Measurements from ENCODE around the gene FAM170B.

The FAM170B gene

DNA sequence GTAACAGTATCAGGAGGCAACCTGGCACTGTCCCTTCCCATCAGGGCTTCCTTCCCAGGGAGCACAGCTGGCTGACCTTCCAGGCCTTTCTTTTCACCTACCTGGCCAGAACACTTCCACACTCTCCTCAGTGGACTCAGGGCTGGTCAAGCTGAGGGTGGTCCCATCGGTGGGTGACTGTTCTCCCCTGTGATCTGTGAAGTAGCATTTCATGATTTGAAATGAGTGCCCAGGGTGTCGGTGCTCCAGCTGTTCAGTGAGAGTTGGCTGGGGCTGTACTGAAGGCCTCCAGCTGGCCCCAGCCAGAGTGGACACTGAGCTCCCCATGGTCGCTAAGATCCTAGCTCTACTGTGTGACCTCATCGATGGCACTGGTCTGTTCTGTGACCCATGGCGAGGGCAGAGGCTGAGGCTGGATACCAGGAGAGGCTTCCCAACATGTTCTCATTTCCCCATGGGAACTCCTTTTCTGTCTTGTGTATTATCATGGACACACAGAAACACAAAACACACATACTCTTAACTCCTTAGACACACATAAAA, at the start of gene FAM170B:
FAM170B (minus strand) TSS at position 316 of the 543 bp plus-strand sequence; CDS start at position 213, 103 bp downstream.
- DNase-seq (ENCODE audit: low read depth in 2 of 2, low spot score in 1 of 2) = no peak

DNA sequence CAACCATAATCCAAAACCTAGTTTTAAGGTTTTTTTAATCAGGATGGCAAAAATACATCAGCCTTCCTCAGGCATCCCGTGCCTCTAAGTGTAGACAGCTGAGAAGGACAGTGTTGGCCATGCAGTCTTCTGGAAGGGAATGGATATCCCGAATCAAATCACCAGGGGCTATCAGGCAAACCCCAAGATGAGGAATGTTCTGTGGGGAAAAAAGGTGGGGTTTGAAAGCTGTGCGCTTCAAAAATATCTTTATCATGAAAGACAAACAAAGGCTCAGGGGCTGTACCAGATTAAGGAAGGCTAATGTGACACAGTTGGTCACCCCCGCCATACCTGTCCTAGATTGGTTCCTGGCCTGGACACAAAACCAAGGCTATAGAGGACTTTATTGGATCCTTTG, 49.0 kb upstream of the FAM170B start:
- no peak for DNase-seq (ENCODE audit: low read depth in 2 of 2, low spot score in 1 of 2)

DNA sequence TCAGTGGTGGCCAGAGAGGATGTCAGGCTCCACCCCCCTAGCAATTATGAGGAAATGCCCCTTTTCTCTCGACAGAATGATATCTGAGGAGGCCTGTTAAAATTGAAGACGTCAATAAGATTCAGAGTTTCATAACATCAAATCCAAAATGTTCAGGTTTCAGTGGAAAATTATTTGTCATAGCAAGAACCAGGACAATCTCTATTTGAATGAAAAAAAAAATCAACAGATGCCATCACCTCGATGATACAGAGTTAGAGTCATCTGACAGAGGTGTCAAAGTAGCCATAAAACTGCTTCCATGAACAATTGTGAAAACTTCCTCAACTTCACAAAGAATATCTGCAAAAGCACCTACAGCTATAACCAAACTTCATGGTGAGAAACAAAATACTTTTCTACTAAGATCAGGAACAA, 46.6 kb upstream of the FAM170B start:
- DNase-seq (ENCODE audit: low read depth in 2 of 2, low spot score in 1 of 2) = no peak

DNA sequence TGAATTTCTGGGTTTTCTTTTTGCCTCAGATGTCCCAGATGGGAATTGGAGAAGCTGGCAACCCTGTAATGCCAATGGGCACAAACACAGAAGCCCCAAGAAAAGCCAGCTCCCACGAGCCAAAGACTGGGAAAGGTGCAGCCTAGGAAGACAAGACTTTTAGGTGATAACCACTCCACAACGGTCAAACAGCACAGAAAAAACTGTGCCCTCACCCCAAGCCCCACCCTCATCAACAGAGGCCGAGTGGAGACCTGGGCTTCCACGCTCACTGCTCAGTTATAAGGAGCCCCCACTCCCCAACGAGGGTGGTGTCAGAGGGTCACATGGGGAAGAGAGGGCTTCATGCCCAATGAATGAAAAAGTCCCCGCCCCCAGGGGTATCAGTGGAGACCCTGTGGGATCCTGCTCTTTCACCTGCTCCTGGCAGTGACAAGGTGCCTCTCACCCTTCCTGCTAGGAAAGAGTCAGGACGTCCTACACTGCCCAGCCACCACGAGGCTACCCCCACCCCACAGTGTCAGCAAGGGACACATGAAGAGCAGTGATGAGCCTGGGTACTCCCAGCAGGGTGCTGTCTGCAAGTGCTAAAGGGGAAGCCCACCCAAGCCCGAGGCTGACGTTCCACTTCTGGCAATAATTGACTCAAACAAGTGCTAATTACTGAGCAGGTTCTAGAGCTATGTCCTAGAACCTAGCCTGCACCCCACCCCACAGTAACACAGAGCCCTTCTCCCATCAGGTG, 46.0 kb upstream of the FAM170B start:
- no peak for DNase-seq (ENCODE audit: low read depth in 2 of 2, low spot score in 1 of 2)

DNA sequence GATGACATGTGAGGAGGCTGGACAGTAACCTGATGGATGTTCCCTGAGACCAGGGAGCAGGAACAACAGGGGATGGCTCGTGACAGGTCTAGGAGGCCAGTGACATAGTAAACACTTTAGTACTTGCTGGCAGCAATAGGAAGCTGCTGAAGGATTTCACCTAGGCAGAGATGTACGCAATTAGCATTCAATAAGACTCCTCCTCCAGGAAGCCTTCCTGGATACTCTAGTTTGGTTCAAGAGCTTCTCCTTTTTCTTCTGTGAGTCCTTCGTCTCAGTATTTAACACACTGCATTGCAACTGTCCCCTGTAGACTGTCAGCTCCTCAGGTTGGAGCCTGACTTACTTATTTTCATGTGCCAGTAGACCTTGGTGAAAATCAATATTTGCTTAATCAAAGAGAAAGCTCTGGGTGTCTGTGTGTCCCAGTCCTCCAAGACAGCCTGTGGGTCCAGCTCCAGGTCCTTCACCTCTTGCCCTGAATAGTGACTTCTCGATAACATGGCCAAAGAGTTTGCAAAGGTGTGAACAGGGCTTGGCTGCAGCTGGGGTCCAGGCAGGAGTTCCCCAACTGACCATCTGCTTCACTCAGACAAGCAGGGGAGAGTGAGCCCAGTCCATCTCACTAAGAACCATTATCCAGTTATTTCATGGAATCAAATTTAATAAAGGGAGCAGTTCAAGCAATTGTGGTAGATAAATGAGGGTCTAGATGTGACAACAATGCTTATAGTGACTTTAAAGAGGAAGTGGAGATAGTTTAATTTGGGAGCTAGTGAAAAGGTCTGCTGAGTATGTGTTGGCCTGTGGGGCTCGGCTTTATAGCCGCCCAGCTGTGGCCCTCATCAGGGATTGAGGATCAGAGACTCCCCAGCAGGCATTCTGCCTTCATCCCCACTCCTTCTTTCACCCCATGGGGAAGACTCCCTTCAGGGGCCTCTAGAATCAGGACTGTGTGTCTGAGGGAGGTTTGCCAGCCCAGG, 45.0 kb upstream of the FAM170B start:
- DNase-seq (ENCODE audit: low read depth in 2 of 2, low spot score in 1 of 2) = no peak

DNA sequence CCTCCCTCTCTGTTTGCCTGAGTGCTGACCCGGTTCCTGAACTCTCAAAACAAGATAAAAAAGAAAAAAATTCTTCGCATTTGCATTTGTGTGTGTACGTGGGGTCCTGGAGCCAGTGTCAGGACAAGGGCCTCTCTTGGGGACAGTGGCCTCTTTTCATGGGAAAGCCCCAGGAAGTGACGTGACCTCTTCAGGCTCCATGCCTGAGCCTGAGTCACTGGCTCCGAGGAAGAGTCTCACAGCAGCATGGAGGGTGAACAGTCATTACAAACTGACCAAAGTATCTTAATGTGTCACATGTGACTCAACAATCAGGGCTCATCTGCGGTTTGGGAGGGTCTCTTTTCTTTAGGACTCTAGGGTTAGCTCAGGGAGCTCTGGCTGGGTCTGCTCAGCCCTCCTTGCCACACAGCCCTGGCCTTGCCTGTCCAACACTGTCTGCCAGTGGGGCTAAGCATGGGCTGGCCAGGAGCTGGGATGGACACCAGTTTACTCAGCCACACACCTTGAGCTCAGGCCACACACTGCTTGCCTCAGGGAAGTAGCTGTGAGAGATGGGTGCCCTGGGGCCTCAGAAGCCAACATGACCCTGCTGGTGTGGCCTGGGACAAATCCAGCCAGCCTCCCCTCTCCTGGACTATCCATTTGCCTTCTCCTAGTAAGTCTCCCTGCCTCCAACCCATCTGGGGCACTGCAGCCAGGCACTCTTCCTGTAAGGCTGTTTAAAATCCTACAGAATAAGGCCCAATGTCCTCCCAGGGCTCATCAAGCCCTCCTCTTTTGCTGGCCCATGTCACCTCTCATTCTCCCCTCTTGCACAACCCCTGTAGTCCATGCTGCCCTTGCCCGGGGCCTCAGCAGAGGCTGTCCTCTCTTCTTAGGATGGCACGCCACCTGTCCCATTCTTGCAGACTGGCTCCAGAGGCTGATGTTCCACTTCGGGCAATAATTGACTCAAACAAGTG, 43.9 kb upstream of the FAM170B start:
- peak in 1 of 2 donors; percentile 28 for DNase-seq (ENCODE audit: low read depth in 2 of 2, low spot score in 1 of 2)

DNA sequence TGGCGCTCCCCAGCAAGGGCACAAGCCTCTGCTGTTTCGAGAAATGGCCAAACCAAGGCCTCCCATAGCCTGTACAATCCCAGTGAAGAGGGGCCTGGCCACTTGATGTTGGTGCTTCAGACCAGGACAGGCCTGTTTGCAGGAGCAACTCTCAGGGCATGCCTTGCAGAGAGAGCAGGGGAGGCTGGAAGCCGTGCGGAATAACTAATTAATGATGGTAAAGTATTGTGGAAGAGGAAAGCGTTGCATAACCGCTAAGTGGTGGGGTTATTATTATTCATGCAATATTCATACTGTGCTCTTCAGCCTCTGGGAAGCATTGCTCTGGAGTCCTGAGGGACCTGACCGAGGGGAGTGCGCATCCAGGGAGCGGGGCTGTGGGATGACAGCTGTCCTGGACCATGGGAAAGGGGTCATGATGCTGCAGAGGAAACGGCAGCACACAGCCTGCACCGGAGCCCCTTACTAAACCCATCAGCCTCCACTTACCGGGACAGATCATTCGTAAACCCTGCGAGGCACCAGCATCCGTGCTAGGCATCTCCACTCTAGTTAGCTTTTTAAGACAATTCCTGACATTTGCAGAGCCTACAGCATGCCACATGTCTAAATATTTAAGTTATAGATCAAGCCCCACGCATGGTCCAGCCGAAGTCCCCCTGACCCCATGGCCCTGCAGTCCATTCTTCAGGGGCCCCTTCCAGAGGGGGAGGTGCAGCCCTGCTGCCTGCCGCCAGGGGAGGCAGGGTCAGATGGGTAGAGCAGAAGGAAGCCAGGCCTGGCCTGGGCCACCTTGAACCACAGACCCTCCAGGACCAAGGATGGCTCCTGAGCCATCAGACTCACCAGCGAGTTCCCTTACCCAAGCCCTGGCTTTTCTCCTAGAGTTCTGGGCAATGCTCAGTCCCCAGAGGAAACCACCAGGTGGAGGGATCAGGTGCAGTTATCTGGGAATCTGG, 42.8 kb upstream of the FAM170B start:
- DNase-seq (ENCODE audit: low read depth in 2 of 2, low spot score in 1 of 2) = no peak

DNA sequence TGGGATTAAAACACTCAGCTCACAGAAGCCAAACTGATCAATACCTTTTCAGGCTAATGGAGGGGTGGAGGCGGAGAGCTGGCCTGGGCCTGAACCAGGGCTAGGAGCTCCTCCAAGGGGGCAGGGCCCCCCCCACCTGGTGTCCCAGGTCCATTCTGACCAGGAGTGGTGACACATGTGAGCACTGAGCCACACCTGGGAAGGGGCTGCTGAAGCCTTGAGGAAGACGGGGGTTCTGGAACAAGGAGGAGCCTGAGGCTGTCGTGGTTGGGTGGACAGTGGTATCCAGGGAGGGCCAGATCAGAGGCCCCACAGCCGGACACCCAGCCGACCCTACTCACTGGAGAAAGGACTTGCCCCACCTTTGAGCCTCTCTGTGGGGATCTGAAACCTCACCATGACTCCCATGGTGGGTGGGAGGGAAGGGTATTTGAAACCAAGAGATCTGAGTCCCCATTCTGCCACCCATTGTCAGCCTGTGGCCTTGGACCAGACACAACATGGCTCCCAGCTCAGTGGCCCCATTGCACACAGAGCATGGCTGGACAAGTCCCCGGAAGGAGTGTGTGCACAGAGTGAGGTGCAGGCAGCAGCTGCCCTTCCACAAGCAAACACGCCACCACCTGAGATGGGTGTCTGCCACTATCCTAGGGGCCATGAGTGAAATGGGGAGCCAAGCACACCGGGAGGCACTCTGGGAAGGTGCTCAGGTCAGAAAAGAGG, 41.9 kb upstream of the FAM170B start:
- no peak for DNase-seq (ENCODE audit: low read depth in 2 of 2, low spot score in 1 of 2)

DNA sequence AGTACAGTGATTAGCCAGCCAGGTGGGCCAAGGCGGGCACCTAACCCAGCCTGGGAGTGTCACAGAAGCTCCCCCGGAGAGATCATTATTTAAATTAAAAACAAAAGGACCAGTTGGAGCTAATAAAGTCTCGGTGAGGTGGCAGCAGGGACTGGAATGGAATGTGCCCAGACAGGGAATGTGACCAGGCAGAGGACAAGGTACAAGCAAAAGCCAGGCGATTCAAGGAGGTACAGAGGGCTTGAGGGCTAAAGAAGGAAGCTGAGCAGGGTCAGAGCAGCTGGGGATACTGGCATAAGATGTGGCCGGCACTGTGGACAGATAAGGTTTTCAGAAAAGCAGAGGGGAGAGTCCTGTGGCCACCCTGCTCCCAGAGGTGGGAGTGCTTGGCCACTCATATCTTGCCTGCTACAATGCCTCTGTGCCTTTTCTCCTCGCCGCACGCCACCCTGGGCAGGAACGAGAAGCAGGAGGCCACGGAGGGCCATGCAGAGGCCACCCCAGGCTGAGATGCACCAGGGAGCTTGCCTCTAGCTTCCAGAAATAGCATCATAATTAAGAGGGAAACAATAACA, 41.2 kb upstream of the FAM170B start:
- no peak for DNase-seq (ENCODE audit: low read depth in 2 of 2, low spot score in 1 of 2)

DNA sequence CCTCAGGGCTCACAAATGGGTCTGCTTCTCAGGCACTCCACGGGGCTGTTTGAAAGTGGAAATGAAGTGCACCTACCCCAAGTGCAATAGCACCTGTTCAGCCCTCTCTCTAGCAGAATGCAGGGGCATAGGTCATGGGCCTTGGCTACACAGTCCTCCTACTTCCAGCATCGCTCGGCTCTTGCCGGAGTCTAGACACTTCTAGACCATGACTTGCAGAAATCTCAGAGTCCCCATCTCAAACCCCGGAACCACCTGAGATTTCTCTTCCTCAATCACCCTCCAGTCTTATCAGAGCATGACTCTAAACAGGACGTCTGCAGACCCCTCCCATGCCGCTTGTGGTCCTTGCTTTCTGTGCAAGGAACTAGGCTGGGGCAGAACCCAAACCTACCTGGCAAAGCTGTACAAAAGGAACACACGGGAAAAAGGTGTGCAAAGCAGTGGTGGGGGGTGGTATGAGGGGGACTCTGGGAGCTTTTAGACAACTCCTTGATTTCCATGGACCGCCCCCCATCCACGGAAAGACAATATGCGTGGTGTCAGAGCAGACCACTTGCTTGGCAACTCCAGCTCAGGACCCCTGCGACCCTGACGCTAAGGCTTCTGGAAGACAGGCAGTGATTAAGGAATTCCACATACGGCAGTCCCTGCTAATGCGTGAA, 40.6 kb upstream of the FAM170B start:
- no peak for DNase-seq (ENCODE audit: low read depth in 2 of 2, low spot score in 1 of 2)

DNA sequence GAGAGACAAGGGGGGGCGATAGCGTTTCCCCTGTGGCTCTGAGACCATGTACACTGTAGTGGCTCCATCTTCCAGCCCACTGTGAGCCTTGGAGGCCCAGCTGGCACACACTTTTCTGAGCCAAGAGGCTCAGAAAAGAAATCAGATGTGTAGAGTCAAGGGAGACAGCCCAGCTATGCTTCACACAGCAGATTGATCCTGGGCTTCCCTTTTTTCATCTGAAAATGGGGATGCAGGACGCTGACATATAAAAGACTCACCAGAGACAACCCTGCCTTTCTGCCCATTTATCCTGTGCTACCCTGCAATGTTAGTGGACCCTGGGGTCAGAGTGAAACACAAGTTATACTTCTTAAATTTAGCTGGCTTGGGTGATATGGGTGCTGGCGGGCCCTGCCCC, 40.0 kb upstream of the FAM170B start:
- no peak for DNase-seq (ENCODE audit: low read depth in 2 of 2, low spot score in 1 of 2)

DNA sequence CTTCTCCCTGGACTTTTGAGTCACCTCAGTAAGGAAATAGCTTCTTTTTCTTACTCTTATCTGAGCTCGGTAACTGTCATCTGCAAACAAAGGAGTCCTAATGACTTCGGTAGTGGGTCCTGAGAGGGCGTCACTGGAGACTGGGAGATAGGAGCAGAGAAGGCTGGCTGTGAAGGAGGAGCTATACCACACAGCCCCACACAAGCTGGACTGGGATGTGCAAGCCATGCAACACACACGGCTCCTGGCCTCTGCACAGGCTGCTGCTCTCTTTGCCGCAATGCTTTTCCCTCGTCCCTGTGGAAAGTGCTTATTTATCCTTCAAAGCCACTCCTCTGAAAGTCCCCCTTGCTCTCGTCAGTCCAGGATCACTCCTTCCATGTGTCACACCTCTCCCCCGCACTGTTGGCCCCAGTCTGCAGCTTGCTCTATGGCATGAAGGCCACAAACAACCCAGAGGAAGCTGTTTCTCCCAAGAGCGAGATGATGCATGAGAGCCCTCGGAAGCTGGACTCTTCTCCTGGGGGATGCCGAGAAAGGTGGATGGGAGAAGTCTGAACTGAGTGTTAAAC, 39.5 kb upstream of the FAM170B start:
- DNase-seq (ENCODE audit: low read depth in 2 of 2, low spot score in 1 of 2) = no peak

DNA sequence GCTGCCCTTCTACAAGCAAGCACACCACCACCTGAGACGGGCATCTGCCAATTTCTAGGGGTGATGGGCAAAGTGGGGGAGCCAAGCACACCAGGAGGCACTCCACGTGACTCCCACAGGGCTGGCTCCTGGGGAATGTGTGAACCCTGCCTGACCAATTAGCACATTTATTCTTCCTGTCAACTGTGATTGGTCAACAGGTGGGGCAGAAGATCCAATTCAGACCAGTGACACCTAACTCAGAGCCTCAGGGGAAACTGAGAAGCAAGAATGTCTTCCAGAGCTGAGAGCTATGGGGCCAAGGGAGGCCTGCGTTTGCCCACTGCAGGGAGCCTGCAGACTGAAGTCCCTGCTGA, 38.9 kb upstream of the FAM170B start:
- no peak for DNase-seq (ENCODE audit: low read depth in 2 of 2, low spot score in 1 of 2)

DNA sequence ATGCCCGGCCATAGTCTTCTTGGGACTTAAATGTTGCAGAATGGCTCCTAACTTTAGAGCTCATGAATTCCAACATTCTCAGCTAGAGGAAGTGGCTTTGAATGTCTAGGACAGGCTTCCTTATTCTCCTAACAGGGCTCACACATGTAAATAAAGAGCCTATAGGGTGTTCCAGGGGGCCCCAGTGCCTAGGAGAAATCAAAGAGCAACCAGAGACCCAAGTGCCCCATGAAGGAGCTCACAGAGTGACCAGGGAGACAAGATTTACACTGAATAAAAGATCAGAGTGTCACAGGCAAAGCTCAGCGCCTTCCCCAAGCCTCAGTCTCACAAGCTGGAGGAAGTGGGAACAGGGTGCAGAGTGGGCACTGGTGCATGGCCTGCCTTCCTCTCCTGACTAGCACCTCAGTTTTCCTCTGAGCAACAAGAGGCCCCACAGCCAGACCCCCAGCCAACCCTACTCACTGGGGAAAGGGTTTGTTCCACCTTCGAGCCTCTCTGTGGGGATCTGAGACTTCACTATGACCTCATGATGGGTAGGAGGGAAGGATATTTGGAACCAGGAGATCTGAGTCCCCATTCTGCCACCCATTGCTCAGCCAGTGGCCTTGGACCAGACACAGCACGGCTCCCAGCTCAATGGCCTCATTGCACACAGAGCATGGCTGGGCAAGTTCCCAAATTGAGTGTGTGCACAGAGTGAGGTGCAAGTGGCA, 38.4 kb upstream of the FAM170B start:
- DNase-seq (ENCODE audit: low read depth in 2 of 2, low spot score in 1 of 2) = no peak

DNA sequence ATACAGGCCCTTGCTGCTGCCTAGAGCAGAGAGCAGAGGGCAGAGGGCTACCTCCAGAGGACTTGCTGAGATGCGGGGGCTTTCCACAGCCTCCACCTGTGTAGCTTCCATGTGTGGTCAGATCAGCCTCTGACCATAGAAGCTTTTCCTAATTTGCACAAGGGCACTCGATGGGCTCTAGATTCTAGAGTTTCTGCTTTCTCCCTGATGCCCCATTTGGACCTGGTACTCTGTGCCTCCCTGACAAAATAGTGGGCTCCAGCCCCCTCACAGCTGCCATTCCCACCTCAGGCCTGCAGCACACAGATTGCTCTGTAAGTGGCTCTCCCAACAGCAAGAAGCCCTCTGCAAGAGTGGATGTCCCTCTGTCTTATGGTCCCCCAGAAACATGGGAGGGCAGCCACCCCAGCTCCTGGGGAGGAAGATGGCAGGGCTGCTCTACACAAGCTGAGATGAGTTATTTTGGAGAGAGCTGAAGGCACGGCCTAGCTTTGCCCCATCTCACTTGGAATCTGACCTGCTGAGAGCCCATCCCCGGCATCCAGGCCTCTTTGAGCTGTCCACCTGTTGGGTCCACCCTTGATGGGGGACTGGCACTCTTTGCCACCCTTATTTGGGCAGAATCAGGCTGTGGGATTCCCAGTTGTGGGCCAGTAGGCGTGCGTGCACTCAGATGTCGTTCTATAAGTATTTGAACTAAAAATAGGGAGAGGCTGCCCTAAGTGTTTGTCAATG, 37.7 kb upstream of the FAM170B start:
- DNase-seq (ENCODE audit: low read depth in 2 of 2, low spot score in 1 of 2) = no peak

DNA sequence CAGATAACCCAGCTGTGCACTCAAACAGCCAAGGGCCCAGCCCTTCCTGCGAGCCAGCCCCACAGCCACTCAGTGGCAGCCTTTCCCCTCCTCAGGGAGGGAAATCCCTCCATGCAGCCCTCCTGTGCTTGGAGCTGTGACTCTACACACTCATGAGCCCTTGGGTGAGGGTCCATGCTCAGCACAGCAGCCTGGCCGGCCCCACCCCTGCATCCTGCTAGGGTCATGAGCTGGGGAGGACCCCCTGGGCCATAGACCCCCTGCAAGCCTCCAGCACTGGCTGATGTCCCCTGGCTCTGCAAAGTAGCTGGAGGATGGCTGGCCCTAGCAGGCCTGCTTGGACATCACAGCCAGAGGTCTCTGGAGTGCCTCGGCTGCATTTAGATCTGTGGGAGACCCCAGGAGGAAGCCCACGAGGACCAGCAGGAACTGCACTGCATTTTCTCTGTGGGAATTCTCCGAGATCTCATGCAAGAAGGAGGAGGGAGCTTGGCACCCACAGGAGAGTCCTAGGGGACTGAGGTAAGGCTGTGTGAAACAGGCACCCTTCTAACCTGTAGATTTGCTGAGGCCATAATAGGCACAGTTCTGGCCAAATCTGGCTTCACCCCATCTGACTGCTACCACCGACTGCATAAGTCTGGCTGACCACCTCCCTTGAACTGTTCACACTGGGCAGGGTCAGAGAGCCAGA, 37.0 kb upstream of the FAM170B start:
- no peak for DNase-seq (ENCODE audit: low read depth in 2 of 2, low spot score in 1 of 2)

Measured in stimulated activated CD8-positive, alpha-beta memory T cell treated with anti-CD3 and anti-CD28 coated beads, Interleukin-4, amount 100 ng/mL, for 1 hour (primary cell).